ENCODE data around the gene FKBP4.

FKBP4 gene

GRCh38 chr12:2776129-2776806 lies 18.5 kb upstream of the FKBP4 start:
- no peak for DNase-seq (ENCODE audit: extremely low spot score, insufficient read length, low read depth)
- FAIRE-seq, result no peak

- no peak for FAIRE-seq
- DNase-seq (ENCODE audit: extremely low spot score, insufficient read length, low read depth), result no peak
These were observed 15.5 kb upstream of the FKBP4 start for GRCh38 chr12:2779281-2779680.

GRCh38 chr12:2783936-2784600 lies 10.7 kb upstream of the FKBP4 start:
- DNase-seq (ENCODE audit: extremely low spot score, insufficient read length, low read depth) (no peak), FAIRE-seq (peak; percentile 70)

GRCh38 chr12:2785017-2785416 lies 9.8 kb upstream of the FKBP4 start:
- FAIRE-seq (no peak), DNase-seq (ENCODE audit: extremely low spot score, insufficient read length, low read depth) (no peak)

- DNase-seq (ENCODE audit: extremely low spot score, insufficient read length, low read depth), result no peak
- FAIRE-seq, result no peak
These were observed 3.7 kb upstream of the FKBP4 start for GRCh38 chr12:2791089-2791488.

- DNase-seq (ENCODE audit: extremely low spot score, insufficient read length, low read depth), result no peak
- no peak for FAIRE-seq
These were observed 1.9 kb upstream of the FKBP4 start for GRCh38 chr12:2792671-2793500.

GRCh38 chr12:2793561-2793960 lies 1.2 kb upstream of the FKBP4 start:
- FAIRE-seq (no peak), DNase-seq (ENCODE audit: extremely low spot score, insufficient read length, low read depth) (no peak)

- FAIRE-seq, result no peak
- DNase-seq (ENCODE audit: extremely low spot score, insufficient read length, low read depth), result no peak
These were observed 507 bp upstream of the FKBP4 start for GRCh38 chr12:2794191-2794735.

GRCh38 chr12:2795291-2796186 lies 769 bp downstream of the FKBP4 start:
- peak; percentile 76 for FAIRE-seq
- peak; percentile 82 for DNase-seq (ENCODE audit: extremely low spot score, insufficient read length, low read depth)

GRCh38 chr12:2796187-2796666 lies 1.5 kb downstream of the FKBP4 start:
- FAIRE-seq (no peak), DNase-seq (ENCODE audit: extremely low spot score, insufficient read length, low read depth) (no peak)

- DNase-seq (ENCODE audit: extremely low spot score, insufficient read length, low read depth) (no peak), FAIRE-seq (no peak)
These were observed 3.1 kb downstream of the FKBP4 start for GRCh38 chr12:2797721-2798418.

- FAIRE-seq (no peak), DNase-seq (ENCODE audit: extremely low spot score, insufficient read length, low read depth) (no peak)
These were observed 5.3 kb downstream of the FKBP4 start for GRCh38 chr12:2800046-2800570.

GRCh38 chr12:2801044-2801783 lies 6.4 kb downstream of the FKBP4 start:
- DNase-seq (ENCODE audit: extremely low spot score, insufficient read length, low read depth), result no peak
- no peak for FAIRE-seq

- DNase-seq (ENCODE audit: extremely low spot score, insufficient read length, low read depth) (no peak), FAIRE-seq (peak; percentile 5)
These were observed 9.0 kb downstream of the FKBP4 start for GRCh38 chr12:2803635-2804392.

- DNase-seq (ENCODE audit: extremely low spot score, insufficient read length, low read depth) (no peak), FAIRE-seq (no peak)
These were observed 9.8 kb downstream of the FKBP4 start for GRCh38 chr12:2804393-2805142.

GRCh38 chr12:2805143-2805520 lies 10.4 kb downstream of the FKBP4 start:
- no peak for DNase-seq (ENCODE audit: extremely low spot score, insufficient read length, low read depth)
- no peak for FAIRE-seq

- DNase-seq (ENCODE audit: extremely low spot score, insufficient read length, low read depth), result no peak
- no peak for FAIRE-seq
These were observed 11.9 kb downstream of the FKBP4 start for GRCh38 chr12:2806700-2807099.
